Astrocyte of the cerebellum (primary cell): ENCODE results near the gene SLC12A1.

Experiments used
- DNase-seq: peaks from one replicate; pipeline ENCODE4 v3.0.0-alpha.2; 2011; ENCODE audit warnings: low read depth
- H3K4me3 ChIP-seq: 2 replicates; pipeline ENCODE4 v1.5.1; 2011; ENCODE audit warnings: mild to moderate bottlenecking, low read depth, low read length, moderate library complexity
- CTCF ChIP-seq: IDR thresholded peaks from 2 replicates; pipeline ENCODE4 v1.5.1; 2012; ENCODE audit warnings: low read length, low read depth, moderate library complexity, mild to moderate bottlenecking; ENCODE audit errors: missing control alignments
- in situ Hi-C: cut with HindIII; loops from 2 replicates; pipeline ENCODE4 v1.10.0; 2017; ENCODE audit warnings: low sequenced_read_pairs

The SLC12A1 gene

DNA sequence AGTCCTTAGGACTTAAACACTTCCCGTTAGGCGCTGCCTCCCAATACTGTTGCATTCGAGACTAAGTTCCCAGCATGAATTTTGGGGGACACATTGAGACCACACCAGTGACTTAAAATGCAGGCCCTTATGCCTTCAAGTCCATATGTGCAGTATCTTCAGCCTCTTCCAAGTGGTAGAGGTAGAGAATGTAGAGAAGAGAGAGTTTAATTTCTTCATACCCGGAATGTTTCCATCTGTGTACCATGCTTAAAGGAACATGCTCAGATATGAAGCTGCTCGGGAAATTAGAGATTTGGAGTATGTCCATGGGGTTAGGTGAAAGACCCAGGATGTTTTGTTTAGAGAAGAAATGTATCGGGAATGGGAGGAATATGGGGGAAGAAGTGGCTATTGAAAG is 137.8 kb downstream of the SLC12A1 start:
- no peak for DNase-seq
- no peak for TF ChIP-seq CTCF
- H3K4me3 ChIP-seq: no peak overlapping the region
- in situ Hi-C loops: no loop called here

DNA sequence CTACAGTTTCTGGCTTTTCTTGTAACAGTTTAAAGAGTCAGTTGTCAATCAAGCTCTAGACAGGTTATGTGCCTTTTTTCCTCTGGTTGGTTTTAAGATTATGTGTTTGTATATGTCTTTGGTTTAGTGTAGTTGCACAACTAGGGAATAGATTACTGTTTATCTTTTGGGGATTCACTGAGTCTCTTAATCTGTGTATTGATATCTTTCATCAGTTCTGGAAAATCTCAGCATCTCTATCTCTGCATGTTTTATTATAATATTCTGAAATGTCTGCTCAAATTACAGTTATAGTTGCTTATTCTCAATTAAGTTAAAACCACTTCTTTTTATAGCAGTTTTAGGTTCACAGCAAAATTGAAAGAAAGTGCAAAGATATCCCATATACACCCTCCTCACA is 139.4 kb downstream of the SLC12A1 start:
- TF ChIP-seq CTCF: no peak
- no peak overlapping the region for H3K4me3 ChIP-seq
- no peak for DNase-seq
- in situ Hi-C loops: no loop called here

DNA sequence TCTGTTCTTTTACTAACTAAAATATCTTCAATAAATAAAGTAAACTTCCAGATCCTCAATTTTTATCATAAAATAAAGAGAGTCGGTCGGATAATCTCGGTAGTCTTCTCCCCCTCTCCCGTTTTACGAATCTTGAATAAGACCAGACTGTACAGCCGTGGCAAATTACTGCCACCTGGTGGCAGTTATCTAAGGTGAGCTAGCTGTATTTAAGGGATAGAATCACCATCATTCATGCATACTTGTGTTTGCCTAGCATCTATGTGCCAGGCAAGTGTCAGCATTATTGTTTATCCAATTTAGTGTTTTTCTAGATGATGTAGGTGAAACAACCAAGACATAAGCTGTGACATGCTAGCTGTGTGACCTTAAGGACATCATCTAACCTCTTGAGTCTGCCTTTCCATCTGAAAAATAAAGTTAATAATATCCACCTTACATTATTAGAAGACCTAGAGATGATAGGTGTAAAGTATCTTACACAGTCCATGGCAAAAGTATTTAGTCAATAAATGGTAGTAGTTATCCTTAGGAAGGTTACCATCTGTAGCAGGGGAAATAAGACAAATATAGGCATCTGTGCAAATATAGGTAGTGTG is 146.5 kb downstream of the SLC12A1 start:
- no peak overlapping the region for H3K4me3 ChIP-seq
- peak; percentile 83 for TF ChIP-seq CTCF
- in situ Hi-C loops: no loop called here
- DNase-seq: peak; percentile 52
